Femur (tissue), 1 donor: ENCODE measurements around the gene ARID1B.

Source experiments
- DNase-seq: peaks from one replicate; pipeline ENCODE4 v3.0.0-alpha.2; 2017

ARID1B gene

DNA sequence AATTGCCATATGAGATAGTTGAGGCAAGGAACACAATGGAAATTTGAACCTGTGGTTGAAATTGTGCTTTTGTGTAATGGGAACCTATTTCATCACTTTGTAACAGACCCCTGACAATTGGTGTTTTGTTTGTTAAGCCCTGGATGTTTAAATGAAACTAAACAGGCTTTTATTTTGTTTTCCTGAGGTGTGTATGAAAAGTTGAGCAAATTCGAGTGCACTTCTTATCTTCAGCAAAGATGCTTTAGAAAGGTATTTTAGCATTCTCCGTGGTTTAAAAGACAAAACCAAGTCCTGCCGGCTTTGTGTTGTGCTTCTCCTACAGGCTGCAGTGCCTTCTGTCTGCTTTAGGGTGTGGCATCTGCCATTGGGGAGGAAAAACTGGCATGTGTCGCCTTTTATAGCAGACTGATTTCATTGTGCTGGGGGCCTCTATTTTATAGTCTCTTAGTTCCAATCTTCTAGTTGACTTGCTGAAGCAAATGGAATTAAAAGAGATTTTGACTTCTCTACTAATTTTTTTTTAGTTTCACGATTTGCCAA lies 2.2 kb upstream of the ARID1B start:
- no peak for DNase-seq

DNA sequence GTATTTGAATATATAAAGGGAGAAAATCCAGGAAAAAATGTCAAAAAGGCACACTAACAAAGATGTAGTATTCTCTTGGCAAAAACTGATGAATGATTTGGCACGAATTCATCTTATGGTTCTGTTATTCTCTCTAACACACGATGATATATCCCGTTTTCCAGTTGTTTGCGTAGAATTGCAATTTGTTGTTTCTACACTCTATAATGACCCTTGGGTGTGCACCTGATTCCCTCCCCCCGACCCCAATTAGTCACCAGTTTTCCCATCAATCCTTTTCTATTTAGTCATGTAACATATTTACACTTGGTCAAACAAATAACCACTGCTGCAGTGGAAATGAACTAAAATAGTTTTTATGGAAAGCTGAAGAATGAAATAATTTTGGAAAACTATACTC lies 1.5 kb upstream of the ARID1B start:
- no peak for DNase-seq

DNA sequence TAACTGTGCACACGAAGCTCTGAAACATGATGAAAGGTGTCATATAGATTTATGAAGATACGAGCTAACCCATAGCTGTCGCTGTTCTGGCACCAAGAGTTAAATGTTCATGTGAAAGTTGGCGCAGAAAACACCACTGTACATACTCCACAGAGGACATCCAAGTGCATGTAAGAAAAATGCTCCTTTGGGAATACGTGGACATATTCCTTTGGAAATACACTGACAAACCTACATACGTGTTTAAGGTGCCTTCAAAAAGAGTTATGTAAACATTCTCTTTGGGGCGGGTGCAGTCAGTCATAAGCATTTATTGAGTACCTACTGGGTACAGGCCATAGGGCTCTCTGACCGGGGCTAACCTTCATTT lies 723 bp upstream of the ARID1B start:
- peak; percentile 30 for DNase-seq

DNA sequence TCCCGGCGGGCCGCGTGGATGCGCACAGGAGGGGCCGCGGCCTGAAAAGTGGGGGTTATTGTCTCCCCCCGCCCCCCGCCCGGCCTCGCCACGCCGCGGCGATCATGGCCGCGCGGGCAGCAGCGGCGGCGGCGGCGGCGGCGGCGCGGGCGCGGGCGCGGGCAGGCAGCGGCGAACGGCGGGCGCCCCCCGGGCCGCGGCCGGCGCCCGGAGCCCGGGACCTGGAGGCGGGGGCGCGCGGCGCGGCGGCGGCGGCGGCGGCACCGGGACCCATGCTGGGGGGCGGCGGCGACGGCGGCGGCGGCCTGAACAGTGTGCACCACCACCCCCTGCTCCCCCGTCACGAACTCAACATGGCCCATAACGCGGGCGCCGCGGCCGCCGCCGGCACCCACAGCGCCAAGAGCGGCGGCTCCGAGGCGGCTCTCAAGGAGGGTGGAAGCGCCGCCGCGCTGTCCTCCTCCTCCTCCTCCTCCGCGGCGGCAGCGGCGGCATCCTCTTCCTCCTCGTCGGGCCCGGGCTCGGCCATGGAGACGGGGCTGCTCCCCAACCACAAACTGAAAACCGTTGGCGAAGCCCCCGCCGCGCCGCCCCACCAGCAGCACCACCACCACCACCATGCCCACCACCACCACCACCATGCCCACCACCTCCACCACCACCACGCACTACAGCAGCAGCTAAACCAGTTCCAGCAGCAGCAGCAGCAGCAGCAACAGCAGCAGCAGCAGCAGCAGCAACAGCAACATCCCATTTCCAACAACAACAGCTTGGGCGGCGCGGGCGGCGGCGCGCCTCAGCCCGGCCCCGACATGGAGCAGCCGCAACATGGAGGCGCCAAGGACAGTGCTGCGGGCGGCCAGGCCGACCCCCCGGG lies 637 bp downstream of the ARID1B start:
- peak; percentile 60 for DNase-seq

DNA sequence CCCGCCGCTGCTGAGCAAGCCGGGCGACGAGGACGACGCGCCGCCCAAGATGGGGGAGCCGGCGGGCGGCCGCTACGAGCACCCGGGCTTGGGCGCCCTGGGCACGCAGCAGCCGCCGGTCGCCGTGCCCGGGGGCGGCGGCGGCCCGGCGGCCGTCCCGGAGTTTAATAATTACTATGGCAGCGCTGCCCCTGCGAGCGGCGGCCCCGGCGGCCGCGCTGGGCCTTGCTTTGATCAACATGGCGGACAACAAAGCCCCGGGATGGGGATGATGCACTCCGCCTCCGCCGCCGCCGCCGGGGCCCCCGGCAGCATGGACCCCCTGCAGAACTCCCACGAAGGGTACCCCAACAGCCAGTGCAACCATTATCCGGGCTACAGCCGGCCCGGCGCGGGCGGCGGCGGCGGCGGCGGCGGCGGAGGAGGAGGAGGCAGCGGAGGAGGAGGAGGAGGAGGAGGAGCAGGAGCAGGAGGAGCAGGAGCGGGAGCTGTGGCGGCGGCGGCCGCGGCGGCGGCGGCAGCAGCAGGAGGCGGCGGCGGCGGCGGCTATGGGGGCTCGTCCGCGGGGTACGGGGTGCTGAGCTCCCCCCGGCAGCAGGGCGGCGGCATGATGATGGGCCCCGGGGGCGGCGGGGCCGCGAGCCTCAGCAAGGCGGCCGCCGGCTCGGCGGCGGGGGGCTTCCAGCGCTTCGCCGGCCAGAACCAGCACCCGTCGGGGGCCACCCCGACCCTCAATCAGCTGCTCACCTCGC lies 1.5 kb downstream of the ARID1B start:
- DNase-seq: peak; percentile 76

DNA sequence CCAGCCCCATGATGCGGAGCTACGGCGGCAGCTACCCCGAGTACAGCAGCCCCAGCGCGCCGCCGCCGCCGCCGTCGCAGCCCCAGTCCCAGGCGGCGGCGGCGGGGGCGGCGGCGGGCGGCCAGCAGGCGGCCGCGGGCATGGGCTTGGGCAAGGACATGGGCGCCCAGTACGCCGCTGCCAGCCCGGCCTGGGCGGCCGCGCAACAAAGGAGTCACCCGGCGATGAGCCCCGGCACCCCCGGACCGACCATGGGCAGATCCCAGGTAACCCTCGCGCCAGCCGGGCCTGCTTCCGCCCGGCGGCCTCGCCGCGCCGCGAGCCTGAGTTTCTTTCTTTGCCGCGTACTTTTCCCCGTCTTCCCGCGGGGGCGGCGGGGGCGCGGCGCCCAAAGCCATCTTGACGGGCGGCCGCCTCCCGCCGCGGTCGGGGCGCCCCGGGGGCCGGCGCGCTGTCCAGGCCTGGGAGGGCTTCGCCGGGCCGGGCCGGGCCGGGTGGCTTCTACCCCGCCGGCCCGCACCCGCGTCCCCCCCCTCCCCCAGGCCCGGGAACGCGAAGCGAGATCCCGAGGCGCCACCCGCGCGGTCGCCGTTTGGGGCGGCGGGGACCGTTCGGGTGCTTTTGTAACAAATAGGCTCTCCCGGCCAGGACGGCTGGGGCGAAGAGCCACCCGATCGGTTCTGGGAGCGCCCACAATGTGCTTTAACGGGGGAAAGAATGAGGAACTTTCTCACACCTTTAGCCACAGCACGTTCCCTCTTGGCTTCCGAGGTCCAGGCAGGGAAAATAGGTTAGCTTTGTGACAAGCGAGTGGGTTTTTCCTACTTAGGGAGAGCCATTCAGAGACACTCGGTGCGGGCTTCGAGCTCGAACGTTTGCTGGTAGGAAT lies 2.3 kb downstream of the ARID1B start:
- peak; percentile 62 for DNase-seq

DNA sequence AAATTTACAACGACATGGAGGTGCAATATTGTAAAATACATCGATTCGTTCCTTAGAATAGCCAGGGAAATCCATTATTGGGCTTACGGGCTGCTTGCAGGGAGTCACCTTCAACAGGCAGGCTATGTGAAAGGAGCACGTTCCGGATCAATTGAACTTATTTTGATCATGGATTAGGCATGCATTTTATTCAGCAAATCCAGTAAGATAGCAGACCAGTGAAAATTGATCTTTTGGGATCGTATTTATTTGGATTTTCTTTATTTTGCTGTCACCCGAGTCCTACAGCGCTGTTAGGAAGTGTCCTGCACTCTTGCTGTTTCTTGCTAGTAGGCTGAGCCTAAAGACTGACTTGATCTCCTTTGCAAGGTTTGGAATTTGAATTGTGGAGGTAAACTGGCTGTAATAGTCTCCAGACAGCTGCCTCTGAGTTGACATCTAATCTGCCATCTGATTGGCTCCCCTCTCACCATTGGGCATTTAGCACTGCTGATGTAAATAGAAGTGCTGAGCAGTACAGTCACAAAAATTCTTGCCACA lies 3.0 kb downstream of the ARID1B start:
- peak; percentile 67 for DNase-seq

DNA sequence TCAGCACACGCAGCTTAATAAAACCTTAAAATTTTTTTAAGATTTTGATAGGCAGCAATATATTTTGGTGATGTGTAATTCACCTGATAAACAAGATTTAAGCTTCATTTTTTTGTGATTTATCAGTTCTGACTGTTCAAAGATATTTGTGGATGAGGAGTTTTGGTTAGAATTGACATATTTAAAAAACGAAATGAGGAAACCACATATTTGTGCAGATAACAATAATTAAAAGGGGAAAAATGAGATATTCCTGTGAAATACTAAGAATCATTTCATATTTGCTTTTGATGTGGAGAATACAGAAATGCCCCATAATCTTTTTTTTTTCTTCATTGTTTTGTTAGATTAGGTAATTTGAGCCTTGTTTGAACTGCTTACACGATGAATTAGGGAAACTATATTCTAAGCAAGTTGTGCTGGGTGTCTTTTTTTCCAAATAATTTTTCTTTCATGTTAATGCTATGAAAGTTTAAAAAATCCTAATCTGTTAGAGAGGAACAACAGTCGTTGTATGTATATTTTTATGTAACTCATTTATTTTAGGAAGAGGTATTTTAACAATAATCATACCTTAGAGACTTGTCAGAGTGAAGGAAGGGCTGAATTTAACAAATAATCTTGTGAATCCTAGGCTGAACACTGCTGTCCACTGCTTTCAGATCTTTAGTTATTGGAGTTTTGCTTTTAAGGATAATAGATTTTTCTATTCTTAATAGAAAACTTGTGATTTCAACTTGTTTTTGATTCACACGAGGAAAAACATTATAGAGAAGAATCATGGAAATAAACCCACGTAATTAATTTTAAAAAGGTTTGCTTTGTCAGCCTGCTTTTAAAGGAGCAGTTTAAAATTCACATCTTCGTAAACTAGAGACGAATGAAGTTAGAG lies 4.0 kb downstream of the ARID1B start:
- no peak for DNase-seq

DNA sequence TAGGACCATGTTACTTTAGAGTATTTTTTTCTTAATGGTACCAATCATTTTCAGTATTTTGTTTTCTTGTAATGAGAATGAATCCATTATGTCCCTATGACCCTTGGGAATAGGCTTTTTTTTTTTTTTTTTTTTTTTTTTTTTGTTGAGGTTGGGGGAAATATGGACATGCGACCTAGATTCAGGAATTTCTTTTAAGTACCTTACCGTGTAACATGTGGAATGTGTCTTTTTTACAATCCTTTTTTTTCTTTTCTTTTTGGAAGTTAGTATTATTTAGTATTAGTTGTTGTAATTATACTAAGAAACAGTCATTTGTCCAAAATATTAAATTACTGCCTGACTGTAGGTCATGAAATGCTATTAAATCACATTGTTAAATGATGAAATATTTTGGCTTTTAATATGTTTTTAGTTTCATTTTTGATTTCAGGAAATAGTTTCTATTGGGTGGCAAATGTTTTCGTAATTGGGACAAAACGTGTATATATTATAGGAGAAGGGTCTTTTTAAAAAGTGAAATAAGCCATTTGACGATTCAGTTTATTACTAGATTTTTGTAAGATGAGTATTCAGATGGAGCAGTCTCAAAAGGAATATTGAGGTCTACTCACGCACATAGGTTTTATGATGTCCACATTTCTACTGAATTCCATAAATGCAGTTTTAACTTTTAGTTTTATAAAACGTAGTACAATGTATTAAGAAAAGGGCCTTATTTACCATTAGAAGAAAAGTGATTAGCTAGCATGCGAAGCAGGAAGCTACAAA lies 4.9 kb downstream of the ARID1B start:
- no peak for DNase-seq

DNA sequence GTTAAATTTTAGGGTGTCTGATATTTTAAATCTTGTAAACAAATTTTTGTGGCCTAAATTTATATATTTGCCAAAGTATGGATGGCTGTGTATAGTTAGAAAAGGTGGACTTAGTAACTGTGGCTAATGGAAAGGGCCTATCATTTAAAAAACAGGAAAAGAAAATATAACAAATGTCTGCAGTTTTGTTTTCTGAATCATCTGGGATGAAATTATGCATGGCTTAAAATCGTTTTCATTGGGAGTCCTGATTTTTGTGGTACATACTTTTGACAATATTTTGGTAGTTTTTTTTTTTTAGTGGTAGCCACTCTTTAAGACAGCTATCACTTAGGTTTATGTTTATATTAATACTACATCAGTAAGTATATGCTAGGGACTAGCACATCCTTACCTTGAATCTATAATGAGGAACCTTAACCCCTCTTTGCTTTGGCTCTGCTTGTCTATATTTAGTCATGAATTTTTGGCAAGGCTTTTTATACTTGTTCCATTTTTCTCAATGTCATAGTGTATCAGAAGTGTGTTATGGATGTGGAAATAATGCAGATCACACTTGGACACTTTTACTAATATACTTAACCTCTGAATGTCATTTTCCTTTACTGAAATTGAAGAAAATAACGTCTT lies 5.6 kb downstream of the ARID1B start:
- DNase-seq: no peak

DNA sequence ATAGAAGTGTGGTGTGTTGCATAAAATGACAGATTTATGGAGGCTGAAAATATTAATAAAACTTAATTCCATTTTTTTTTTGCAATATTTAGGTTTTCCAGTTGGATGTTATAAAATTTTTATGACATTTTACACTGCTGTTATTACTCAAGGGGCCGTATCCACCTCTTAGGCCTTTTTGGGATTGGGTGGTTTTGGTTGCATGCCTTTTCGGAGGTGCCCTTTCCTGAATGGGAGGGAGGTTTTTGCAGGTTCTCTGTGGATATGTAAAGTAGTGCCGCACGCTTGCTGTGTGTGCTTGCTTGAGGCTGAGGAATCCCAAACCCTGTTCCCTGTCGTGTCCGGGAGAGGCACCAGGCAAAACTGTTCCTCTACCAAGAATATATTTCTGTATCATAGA lies 6.8 kb downstream of the ARID1B start:
- no peak for DNase-seq

DNA sequence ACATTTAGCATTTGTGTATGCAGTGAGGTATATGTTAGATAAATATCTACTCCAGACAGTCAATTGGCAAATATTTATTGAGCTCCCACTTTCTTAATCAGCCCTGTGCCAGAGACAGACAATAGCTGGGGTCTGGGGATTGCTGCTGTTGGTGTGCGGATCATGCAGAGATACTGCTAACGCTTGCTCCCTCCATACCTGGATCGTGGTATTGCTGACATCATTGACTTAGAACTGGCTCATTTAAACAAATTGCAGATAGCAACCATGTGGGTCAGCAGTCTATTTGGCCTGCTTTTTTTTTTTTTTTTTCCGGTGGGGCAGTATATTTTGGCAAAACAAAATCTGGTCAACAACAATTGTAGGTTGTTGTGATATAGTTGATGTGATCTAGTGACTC lies 9.5 kb downstream of the ARID1B start:
- no peak for DNase-seq

DNA sequence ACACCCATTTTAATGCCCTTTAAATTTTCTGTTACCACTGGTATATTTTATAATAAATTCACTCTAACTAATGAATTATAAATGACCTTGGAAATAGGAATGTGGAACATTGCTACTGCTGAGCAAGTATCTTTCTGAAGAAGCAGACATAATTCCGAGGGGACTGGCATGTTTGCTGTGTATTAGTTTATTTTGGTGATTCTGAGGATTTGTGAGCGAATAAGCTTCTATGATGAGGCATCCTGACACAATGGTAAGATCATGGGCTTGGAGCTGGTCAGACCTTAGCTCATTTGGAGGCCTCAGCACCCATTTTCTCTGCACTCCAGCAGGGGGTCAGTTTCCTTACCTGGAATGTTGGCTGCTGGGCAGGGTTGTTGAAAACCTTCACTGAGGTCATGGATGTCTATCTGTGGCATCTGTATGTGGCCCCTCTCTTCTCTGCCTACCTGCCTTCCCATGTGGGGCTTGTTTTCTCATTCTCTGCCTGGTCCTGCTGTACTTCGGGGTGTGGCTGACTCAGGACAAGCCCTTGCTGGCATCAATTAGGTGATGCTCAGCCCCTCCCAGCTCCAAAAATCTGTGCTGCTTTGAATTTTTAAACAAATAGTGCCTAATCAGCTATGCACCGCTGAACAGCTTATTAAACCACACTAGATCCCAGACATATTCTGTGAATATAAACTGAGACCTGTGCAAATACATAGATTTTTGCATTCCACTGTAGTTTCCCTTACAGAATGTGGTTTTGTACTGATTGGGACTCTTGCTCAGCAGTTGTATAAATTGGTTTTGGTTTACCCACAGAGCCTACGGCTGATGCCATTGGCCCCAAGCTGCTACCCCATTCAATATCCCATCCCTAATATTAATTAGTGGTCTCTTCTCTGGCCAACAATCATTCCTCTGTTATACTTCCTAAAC lies 10.7 kb downstream of the ARID1B start:
- no peak for DNase-seq

DNA sequence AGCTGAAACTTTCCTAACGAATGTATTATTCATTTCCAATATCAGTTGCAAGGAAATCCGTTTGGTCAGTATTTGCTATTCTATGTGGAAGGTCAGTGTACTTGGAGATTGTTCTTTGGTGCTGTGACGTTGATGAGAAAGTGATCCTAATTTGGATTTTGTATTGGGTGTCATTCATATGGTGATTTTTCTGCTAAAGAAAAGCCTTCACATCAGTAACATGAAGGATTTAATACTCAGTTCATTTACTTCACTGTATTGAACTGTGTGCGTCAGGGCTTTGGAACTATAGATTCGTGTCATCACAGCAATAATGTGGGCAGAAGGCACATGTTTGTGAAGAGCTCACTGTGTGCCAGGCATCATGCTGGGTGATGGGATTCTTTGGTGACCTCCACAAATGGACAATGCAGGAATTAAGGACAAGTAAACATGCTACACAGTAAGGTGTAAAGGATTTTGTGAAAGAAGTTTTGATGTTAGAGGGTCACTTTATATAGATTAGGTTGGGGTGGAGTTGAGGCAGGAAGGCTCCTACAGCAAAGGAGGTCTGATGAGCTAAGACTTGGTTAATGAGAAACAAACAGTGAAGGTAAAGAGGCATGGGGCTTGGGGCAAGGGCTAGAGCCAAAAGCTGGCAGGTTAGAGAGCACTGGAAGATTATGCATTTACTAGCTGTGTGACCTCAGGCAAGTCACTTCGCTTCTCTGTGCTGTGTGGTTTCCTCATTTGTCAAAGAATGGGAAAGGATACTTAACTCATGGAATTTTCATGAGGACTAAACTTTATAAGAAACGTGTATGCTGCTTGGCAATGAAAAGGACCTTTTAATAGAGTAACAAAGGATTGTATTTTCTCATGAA lies 12.1 kb downstream of the ARID1B start:
- DNase-seq: no peak

DNA sequence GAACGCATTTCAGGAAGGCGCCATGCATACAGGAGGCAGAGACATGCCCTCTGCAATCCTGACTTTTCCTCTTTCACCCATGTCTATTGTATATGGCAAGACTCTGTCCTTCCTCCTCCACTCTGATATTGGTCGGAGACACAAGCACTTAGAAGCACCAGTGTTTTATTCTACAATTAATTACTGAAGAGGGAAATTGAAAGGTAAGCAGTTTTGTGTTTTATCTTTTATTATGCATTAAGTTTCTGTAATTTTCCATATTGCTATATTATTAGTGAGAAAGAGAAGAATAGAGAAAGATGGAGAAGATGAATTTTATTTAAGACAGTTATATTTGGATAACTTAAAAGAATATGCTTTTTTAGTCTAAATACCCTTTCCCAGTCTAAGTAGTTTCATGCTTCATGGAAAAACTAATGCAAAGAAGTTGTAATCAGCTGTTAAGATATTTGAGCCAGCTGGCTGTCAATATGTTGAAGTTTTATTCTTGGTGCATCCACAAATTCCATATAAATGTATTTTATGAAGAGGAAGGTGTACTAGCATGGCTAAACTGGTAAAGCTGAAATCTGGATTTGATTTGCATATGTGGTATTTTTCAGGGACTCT lies 13.6 kb downstream of the ARID1B start:
- DNase-seq: no peak

DNA sequence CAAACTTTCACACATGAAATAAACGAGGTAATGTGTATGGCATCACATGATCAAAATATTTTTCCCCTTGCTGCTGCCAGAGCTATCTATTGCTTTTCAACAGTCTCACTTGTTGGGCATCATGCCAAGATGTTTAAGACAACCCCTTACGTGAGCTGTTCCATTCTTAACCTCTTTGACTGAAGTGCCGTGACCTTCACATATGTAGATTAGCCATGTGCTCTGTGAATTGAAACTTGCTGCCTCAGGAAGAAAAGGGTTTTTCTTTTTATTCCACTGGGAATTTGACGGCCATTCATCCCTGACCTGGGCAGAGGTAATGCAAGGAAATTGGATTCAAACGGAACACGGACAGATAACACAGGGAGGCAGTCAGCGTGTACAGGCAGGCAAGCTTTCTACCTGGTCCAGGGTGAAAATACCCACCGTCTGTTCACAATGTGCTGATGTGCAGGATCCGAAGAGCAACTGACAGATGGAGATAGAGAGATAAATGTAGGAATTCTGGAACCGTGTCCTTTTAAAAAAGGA lies 14.2 kb downstream of the ARID1B start:
- DNase-seq: no peak

DNA sequence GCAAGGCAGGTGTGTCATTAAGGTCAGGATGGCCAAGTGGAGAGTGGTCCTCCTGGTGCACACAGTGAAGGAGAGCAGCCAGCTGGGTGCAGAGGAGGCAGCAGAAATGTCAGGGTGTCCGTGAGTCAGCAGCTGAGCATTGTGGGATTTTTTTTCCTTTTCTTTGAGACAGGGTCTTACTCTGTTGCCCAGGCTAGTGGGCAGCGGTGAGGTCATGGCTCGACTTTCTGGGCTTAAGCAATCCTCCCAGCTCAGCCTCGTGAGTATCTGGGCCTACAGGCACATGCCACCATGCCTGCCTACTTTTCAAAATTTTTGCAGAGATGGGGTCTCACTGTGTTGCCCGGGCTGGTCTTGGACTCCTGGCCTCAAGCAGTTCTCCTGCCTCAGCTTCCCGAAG lies 16.0 kb downstream of the ARID1B start:
- DNase-seq: no peak
